GM23248 (cell line): ENCODE data around the gene ATXN3L.

Experiments
- EZH2 ChIP-seq: fragments of 200-600 bp; sonication (generic); IDR thresholded peaks from 2 replicates; pipeline ENCODE4 v1.6.1; 2018; ENCODE audit warnings: antibody characterized with exemption, mild to moderate bottlenecking; ENCODE audit not compliant: insufficient read depth, poor library complexity, severe bottlenecking
- EZH2phosphoT487 ChIP-seq: fragments of 200-600 bp; sonication (generic); IDR thresholded peaks from 2 replicates; pipeline ENCODE4 v1.6.1; 2018; ENCODE audit warnings: antibody characterized with exemption, moderate library complexity, mild to moderate bottlenecking, low read depth; ENCODE audit not compliant: insufficient read depth

DNA sequence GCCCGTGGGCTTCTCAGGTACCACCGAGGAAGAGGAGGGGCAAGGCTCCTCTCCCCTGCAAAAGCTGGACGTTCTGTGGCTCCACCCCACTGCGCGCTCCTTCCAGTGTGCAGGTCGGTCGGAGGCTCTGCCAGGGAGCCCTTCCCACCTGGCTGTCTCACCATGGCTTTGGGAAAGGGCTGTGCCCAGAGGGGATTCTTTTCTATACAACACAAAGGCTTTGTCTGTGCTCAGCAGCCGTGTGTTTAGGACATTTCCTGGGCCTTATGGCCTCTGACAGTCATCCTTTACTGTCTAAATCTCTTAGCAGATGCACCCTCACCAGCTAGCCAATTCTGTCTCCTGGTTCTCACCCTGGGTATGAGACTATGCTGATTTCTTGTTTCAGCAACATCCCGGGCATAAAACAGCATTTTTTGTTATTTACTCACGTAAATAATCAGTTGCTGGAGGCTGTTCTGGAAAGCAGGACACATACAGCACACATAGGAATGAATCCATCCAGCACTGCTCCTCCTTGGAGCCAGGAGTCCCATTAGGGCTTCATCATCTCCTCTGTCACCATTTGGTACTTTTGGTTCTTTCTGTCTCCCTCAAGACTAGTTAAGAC lies 20.4 kb upstream of the ATXN3L start:
- TF ChIP-seq EZH2phosphoT487 (no peak), EZH2 (no peak)
